WTC11 (cell line): ENCODE data around the gene GRM1.

ENCODE experiments used
- ATF1 ChIP-seq: sonication (generic); formaldehyde crosslinking; IDR thresholded peaks from 2 replicates; pipeline ENCODE4 v1.8.1; 2023; ENCODE audit warnings: mild to moderate bottlenecking, moderate library complexity, missing genetic modification reagents
- CTCF ChIP-seq: fragments of 200-600 bp; IDR thresholded peaks from 2 replicates; pipeline ENCODE4 v1.8.0; 2022; ENCODE audit warnings: antibody characterized with exemption
- E2F5 ChIP-seq: sonication (generic); formaldehyde crosslinking; IDR thresholded peaks from 2 replicates; pipeline ENCODE4 v1.8.1; 2022; ENCODE audit warnings: mild to moderate bottlenecking, moderate library complexity, missing genetic modification reagents
- FOXP1 ChIP-seq: sonication (generic); formaldehyde crosslinking; IDR thresholded peaks from 2 replicates; pipeline ENCODE4 v1.8.0; 2022; ENCODE audit warnings: missing genetic modification reagents, mild to moderate bottlenecking, moderate library complexity, borderline replicate concordance
- GTF2I ChIP-seq: fragments of 250-450 bp; sonication (Bioruptor Pico); conservative IDR thresholded peaks from 2 replicates; pipeline ENCODE4 v1.4.0; 2021; ENCODE audit warnings: mild to moderate bottlenecking
- IRF2 ChIP-seq: sonication (generic); formaldehyde crosslinking; IDR thresholded peaks from 2 replicates; pipeline ENCODE4 v1.8.0; 2022; ENCODE audit warnings: low read depth, missing genetic modification reagents, borderline replicate concordance
- KAT7 ChIP-seq: sonication (generic); formaldehyde crosslinking; IDR thresholded peaks from 2 replicates; pipeline ENCODE4 v1.8.1; 2023; ENCODE audit warnings: missing genetic modification reagents, mild to moderate bottlenecking, borderline replicate concordance
- NR3C1 ChIP-seq: sonication (generic); formaldehyde crosslinking; conservative IDR thresholded peaks from 2 replicates; pipeline ENCODE4 v1.8.1; 2023; ENCODE audit warnings: low read depth, mild to moderate bottlenecking, missing genetic modification reagents
- RORB ChIP-seq: fragments of 250-450 bp; sonication (Bioruptor Pico); IDR thresholded peaks from 2 replicates; pipeline ENCODE4 v1.9.0; 2021; ENCODE audit warnings: mild to moderate bottlenecking
- SMAD3 ChIP-seq: sonication (generic); formaldehyde crosslinking; IDR thresholded peaks from 2 replicates; pipeline ENCODE4 v1.8.0; 2022; ENCODE audit warnings: missing genetic modification reagents, mild to moderate bottlenecking, borderline replicate concordance
- TEAD4 ChIP-seq: sonication (generic); formaldehyde crosslinking; IDR thresholded peaks from 2 replicates; pipeline ENCODE4 v1.8.0; 2022; ENCODE audit warnings: mild to moderate bottlenecking, missing genetic modification reagents

- no peak for TF ChIP-seq SMAD3 (CRISPR knock-in tag)
- TF ChIP-seq CTCF: no peak
- TF ChIP-seq ATF1 (CRISPR knock-in tag): no peak
- TF ChIP-seq GTF2I (CRISPR knock-in tag): no peak
- no peak for TF ChIP-seq KAT7 (CRISPR knock-in tag)
- TF ChIP-seq IRF2: no peak
- TF ChIP-seq NR3C1 (CRISPR knock-in tag): no peak
- no peak for TF ChIP-seq RORB (CRISPR knock-in tag)
- no peak for TF ChIP-seq E2F5
- no peak for TF ChIP-seq FOXP1 (CRISPR knock-in tag)
- TF ChIP-seq TEAD4: no peak
Observed at GRCh38 chr6:146381486-146381885, 352.6 kb downstream of the GRM1 start.
